GM18499 (cell line): ENCODE data around the gene SAV1.
"Not testable (repeated sequence)": the region's sequence is repeated elsewhere in the genome, so short reads cannot be mapped to it uniquely, and the experiment has no call there.

Source experiments
- ATAC-seq: cut with Tn5 transposase; IDR thresholded peaks from one replicate; pipeline ENCODE4 v1.9.1; 2021; ENCODE audit warnings: moderate number of reproducible peaks; ENCODE audit not compliant: insufficient read depth, unreplicated experiment

The SAV1 gene

GRCh38 chr14:50666772-50667683 is 1.1 kb downstream of the SAV1 start:
- ATAC-seq: no peak

- ATAC-seq: not testable (repeated sequence)
Measured at GRCh38 chr14:50665300-50665699, 2.8 kb downstream of the SAV1 start.

- ATAC-seq: not testable (repeated sequence)
Measured at GRCh38 chr14:50664579-50664978, 3.5 kb downstream of the SAV1 start.

GRCh38 chr14:50659327-50659974 is 8.7 kb downstream of the SAV1 start:
- no peak for ATAC-seq

- ATAC-seq: no peak
Measured at GRCh38 chr14:50658203-50658602, 9.9 kb downstream of the SAV1 start.

- no peak for ATAC-seq
Measured at GRCh38 chr14:50657753-50658152, 10.4 kb downstream of the SAV1 start.

GRCh38 chr14:50656776-50657175 is 11.3 kb downstream of the SAV1 start:
- no peak for ATAC-seq

GRCh38 chr14:50649691-50650090 is 18.4 kb downstream of the SAV1 start:
- no peak for ATAC-seq

GRCh38 chr14:50647753-50648152 is 20.4 kb downstream of the SAV1 start:
- no peak for ATAC-seq

GRCh38 chr14:50647282-50647681 is 20.8 kb downstream of the SAV1 start:
- peak; percentile 63 for ATAC-seq

GRCh38 chr14:50635141-50635540 is 33.0 kb downstream of the SAV1 start:
- no peak for ATAC-seq

GRCh38 chr14:50633954-50634353 is 34.2 kb downstream of the SAV1 start:
- ATAC-seq: no peak

- ATAC-seq: no peak
Measured at GRCh38 chr14:50631408-50631821, 36.7 kb downstream of the SAV1 start.

- ATAC-seq: not testable (repeated sequence)
Measured at GRCh38 chr14:50624947-50625346, 43.2 kb downstream of the SAV1 start.

GRCh38 chr14:50624447-50624846 is 43.7 kb downstream of the SAV1 start:
- ATAC-seq: no peak

- no peak for ATAC-seq
Measured at GRCh38 chr14:50622978-50623377, 45.1 kb downstream of the SAV1 start.

GRCh38 chr14:50620341-50620740 is 47.8 kb downstream of the SAV1 start:
- no peak for ATAC-seq

- ATAC-seq: no peak
Measured at GRCh38 chr14:50619569-50620141, 48.5 kb downstream of the SAV1 start.

- ATAC-seq: no peak
Measured at GRCh38 chr14:50616275-50616674, 51.8 kb downstream of the SAV1 start.

- ATAC-seq: no peak
Measured at GRCh38 chr14:50615552-50615951, 52.6 kb downstream of the SAV1 start.

GRCh38 chr14:50615056-50615455 is 53.0 kb downstream of the SAV1 start:
- ATAC-seq: no peak
